ENCODE data around the gene TMPRSS13.

Gene TMPRSS13

DNA sequence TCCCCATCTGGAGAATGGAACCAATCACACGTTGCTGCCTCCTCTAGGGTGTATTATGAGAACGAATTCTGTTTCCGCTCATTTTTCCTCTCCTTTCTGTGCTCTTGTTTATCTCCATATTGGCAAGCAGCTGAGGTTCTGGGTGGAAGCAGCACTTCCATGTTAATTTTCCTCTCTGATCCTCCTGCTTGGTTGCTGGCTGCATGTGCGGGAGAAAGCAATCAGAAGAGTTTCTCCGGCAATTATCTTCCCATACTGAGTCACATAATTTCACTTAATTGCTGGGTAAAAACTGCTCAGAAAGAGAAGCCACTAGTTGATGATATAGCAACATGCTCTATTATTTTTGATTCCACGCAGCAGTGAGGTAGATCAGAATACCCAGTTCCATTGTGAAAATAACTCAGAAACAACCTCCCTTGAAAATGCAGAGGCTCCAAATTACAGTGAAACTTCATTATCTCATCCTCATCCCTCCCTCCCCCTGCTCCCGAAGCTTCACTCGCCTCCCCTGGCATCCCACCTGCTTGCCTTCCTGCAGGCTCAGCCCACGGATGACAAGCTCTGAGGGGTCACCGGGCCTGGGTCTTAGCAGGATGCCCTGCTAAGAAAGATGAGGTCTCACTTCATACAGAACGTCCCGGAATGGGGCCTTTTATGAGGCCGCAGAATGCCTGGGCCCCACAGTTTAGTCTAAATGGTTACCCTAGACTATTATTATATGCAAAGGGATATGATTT is 73.1 kb downstream of the TMPRSS13 start:
- DNase-seq (ENCODE audit: low read depth, low spot score): no peak

DNA sequence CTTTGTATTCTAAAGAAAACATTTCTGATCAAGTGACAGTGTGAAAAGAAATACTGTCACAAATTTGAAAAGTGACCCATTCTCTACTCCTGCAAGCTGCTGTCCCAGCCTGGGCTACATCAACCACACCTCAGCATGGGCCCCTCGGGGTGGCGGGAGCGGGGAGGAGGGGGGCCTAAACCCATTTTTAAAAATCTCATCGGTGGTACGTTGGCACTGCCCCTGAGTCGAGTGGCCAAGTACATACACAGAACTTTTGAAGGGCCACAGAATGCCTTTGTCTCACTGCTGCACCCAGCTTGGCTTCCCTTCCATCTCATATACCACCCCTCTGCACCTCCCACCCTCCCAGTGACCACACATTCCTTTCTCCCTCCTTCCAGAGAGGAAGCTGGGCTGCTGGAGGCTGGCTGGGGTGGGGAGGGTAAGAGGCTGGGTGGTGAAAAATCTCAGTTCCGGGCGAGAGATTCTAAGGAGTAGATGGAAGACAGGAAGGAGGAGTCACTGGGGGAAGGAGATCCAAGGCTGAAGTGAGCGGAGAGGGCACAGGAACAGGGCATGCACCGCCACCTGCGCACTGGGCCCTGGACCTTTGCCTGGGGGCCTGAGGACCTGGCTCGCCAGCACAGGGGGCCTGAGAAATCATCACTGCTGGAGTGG is 73.9 kb downstream of the TMPRSS13 start:
- no peak for DNase-seq (ENCODE audit: low read depth, low spot score)

DNA sequence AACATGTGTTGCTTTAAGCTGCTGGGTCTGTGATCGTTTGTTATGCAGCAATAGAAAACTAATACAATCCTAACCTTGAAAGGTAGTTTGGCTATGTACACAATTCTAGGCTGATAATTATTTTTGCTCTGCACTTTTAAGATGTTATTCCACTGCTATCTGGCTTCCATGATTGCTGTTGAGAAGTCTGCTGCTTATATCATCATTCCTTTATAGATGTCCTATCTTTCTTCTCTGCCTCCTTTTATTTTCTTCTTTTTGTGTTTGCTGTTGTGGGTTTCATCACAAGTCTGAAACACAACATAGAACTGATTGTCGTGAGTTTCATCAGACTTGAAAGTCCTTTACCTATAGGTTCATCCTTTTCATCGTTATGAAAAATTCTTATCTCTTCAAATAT is 76.9 kb downstream of the TMPRSS13 start:
- no peak for DNase-seq (ENCODE audit: low read depth, low spot score)

- DNase-seq (ENCODE audit: low read depth, low spot score): no peak
These were observed 77.3 kb downstream of the TMPRSS13 start for GRCh38 chr11:117851852-117852251.

GRCh38 chr11:117851106-117851505 is 78.1 kb downstream of the TMPRSS13 start:
- DNase-seq (ENCODE audit: low read depth, low spot score): peak; percentile 57
